ENCODE results near the gene TBL3.

The TBL3 gene

GRCh38 chr16:2029350-2029749 lies 57.5 kb downstream of the TBL3 start:
- TF ChIP-seq SIN3A (IDR thresholded peaks at IDR 0.05; ENCODE audit: borderline replicate concordance, insufficient read depth, low read length) (no peak), TAF1 (IDR thresholded peaks at IDR 0.05; ENCODE audit: borderline replicate concordance, insufficient read depth, low read length) (no peak), FOXP2 (optimal IDR thresholded peaks at IDR 0.05; ENCODE audit: borderline replicate concordance, extremely low read depth, extremely low read length, insufficient read depth) (no peak), POLR2AphosphoS5 (IDR thresholded peaks at IDR 0.05; ENCODE audit: low read depth, low read length) (no peak)
- TF ChIP-seq, protein P1, sequence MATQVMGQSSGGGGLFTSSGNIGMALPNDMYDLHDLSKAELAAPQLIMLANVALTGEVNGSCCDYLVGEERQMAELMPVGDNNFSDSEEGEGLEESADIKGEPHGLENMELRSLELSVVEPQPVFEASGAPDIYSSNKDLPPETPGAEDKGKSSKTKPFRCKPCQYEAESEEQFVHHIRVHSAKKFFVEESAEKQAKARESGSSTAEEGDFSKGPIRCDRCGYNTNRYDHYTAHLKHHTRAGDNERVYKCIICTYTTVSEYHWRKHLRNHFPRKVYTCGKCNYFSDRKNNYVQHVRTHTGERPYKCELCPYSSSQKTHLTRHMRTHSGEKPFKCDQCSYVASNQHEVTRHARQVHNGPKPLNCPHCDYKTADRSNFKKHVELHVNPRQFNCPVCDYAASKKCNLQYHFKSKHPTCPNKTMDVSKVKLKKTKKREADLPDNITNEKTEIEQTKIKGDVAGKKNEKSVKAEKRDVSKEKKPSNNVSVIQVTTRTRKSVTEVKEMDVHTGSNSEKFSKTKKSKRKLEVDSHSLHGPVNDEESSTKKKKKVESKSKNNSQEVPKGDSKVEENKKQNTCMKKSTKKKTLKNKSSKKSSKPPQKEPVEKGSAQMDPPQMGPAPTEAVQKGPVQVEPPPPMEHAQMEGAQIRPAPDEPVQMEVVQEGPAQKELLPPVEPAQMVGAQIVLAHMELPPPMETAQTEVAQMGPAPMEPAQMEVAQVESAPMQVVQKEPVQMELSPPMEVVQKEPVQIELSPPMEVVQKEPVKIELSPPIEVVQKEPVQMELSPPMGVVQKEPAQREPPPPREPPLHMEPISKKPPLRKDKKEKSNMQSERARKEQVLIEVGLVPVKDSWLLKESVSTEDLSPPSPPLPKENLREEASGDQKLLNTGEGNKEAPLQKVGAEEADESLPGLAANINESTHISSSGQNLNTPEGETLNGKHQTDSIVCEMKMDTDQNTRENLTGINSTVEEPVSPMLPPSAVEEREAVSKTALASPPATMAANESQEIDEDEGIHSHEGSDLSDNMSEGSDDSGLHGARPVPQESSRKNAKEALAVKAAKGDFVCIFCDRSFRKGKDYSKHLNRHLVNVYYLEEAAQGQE (IDR thresholded peaks at IDR 0.05; ENCODE audit: insufficient read depth in 1 of 2, low read depth in 2 of 2, low read length in 2 of 2) = no peak

GRCh38 chr16:2030036-2030435 lies 58.2 kb downstream of the TBL3 start:
- no peak for TF ChIP-seq SIN3A (IDR thresholded peaks at IDR 0.05; ENCODE audit: borderline replicate concordance, insufficient read depth, low read length)
- TF ChIP-seq FOXP2 (optimal IDR thresholded peaks at IDR 0.05; ENCODE audit: borderline replicate concordance, extremely low read depth, extremely low read length, insufficient read depth) = no peak
- TF ChIP-seq, protein P1 (IDR thresholded peaks at IDR 0.05; ENCODE audit: insufficient read depth in 1 of 2, low read depth in 2 of 2, low read length in 2 of 2) = no peak
- TF ChIP-seq TAF1 (IDR thresholded peaks at IDR 0.05; ENCODE audit: borderline replicate concordance, insufficient read depth, low read length) = no peak
- TF ChIP-seq POLR2AphosphoS5 (IDR thresholded peaks at IDR 0.05; ENCODE audit: low read depth, low read length) = no peak

DNA sequence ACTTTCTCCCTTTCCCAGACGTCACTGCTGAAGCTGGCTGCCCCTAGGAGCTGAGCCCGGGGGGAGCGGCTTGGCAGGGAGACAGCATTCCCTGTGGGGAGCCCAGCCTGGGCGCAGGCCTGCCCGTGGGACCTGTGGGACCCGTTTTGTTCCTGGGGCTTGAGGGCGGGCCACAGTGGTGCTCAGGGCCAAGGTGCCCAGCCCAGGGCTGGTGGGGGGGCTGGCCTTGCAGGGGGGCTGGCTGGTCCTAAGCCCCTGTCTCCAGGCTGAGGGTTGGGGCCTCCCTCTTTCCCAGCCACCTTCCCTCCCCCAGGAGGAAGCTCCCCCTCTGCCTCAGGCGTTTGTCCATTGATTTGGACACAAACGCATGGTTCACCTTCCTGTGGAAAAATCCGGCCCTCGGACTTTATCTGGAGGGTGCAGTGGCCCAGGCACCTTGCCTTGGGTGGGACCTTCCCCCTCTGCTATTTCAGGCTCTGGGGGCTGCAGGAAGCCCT lies 59.3 kb downstream of the TBL3 start:
- TF ChIP-seq POLR2AphosphoS5 (IDR thresholded peaks at IDR 0.05; ENCODE audit: low read depth, low read length) (no peak), SIN3A (IDR thresholded peaks at IDR 0.05; ENCODE audit: borderline replicate concordance, insufficient read depth, low read length) (no peak), FOXP2 (optimal IDR thresholded peaks at IDR 0.05; ENCODE audit: borderline replicate concordance, extremely low read depth, extremely low read length, insufficient read depth) (no peak), TAF1 (IDR thresholded peaks at IDR 0.05; ENCODE audit: borderline replicate concordance, insufficient read depth, low read length) (no peak)
- TF ChIP-seq, protein P1 (IDR thresholded peaks at IDR 0.05; ENCODE audit: insufficient read depth in 1 of 2, low read depth in 2 of 2, low read length in 2 of 2) = no peak
